H1 (cell line): ENCODE results near the gene SHMT1.
"Not testable (repeated sequence)": the region's sequence is repeated elsewhere in the genome, so short reads cannot be mapped to it uniquely, and the experiment has no call there.

Source experiments
- ASH2L ChIP-seq: fragments of 200-600, 300-600 bp; sonication (generic); IDR thresholded peaks from one replicate; pipeline ENCODE4 v1.7.1; 2017; ENCODE audit warnings: low read length
- CHD2 ChIP-seq: IDR thresholded peaks from 2 replicates; pipeline ENCODE4 v1.6.1; 2012; ENCODE audit warnings: low read length, improper control_type of control experiment
- CTCF ChIP-seq, 3 experiments: IDR thresholded peaks; 1 replicate in 2 of 3; 2 replicates in 1 of 3; pipeline versions ENCODE4 v1.5.1 to v1.6.1; 2011; ENCODE audit warnings: low read length in 3 of 3, mild to moderate bottlenecking in 3 of 3, inconsistent platforms in 2 of 3, low read depth in 1 of 3, moderate library complexity in 1 of 3; ENCODE audit not compliant: insufficient read depth in 1 of 3; ENCODE audit errors: control extremely low read depth in 1 of 3
- EP300 ChIP-seq, 2 experiments: IDR thresholded peaks; 1 replicate in 1 of 2; 2 replicates in 1 of 2; pipeline ENCODE4 v1.6.1; 2011 to 2012; ENCODE audit warnings: low read depth in 2 of 2, low read length in 2 of 2, mild to moderate bottlenecking in 2 of 2, borderline replicate concordance in 1 of 2, inconsistent platforms in 1 of 2, moderate library complexity in 1 of 2
- GABPA ChIP-seq: IDR thresholded peaks from 2 replicates; pipeline ENCODE4 v1.6.1; 2011; ENCODE audit warnings: mild to moderate bottlenecking, low read length, moderate library complexity, borderline replicate concordance; ENCODE audit not compliant: insufficient read depth
- POLR2A ChIP-seq, 2 experiments: IDR thresholded peaks; 1 replicate in 1 of 2; 2 replicates in 1 of 2; pipeline ENCODE4 v1.6.1; 2011; ENCODE audit warnings: low read depth in 2 of 2, low read length in 2 of 2, mild to moderate bottlenecking in 2 of 2; ENCODE audit errors: control extremely low read depth in 1 of 2
- POLR2AphosphoS5 ChIP-seq: IDR thresholded peaks from 2 replicates; pipeline ENCODE4 v1.6.1; 2011; ENCODE audit warnings: low read depth, low read length
- TAF7 ChIP-seq: optimal IDR thresholded peaks from 2 replicates; pipeline ENCODE3; 2011; ENCODE audit warnings: low read depth, mild to moderate bottlenecking, inconsistent platforms, low read length, moderate library complexity, borderline replicate concordance

GRCh38 chr17:18338158-18338557, 25.2 kb downstream of the SHMT1 start:
- not testable (repeated sequence) for TF ChIP-seq CHD2; POLR2A (IDR thresholded peaks at IDR 0.05; ENCODE audit: control extremely low read depth in 1 of 2, low read depth in 2 of 2, low read length in 2 of 2); CTCF (IDR thresholded peaks at IDR 0.05; ENCODE audit: control extremely low read depth in 1 of 3, insufficient read depth in 1 of 3, low read depth in 1 of 3, low read length in 3 of 3); TAF7; ASH2L; GABPA; EP300 (IDR thresholded peaks at IDR 0.05; ENCODE audit: borderline replicate concordance in 1 of 2, low read depth in 2 of 2, low read length in 2 of 2); POLR2AphosphoS5
